HG03039 (cell line): Measurements from ENCODE around the gene GALNT12.

Source experiments
- ATAC-seq: cut with Tn5 transposase; IDR thresholded peaks from one replicate; pipeline ENCODE4 v1.9.1; 2021; ENCODE audit warnings: mild to moderate bottlenecking, moderate library complexity; ENCODE audit not compliant: unreplicated experiment

Gene GALNT12

DNA sequence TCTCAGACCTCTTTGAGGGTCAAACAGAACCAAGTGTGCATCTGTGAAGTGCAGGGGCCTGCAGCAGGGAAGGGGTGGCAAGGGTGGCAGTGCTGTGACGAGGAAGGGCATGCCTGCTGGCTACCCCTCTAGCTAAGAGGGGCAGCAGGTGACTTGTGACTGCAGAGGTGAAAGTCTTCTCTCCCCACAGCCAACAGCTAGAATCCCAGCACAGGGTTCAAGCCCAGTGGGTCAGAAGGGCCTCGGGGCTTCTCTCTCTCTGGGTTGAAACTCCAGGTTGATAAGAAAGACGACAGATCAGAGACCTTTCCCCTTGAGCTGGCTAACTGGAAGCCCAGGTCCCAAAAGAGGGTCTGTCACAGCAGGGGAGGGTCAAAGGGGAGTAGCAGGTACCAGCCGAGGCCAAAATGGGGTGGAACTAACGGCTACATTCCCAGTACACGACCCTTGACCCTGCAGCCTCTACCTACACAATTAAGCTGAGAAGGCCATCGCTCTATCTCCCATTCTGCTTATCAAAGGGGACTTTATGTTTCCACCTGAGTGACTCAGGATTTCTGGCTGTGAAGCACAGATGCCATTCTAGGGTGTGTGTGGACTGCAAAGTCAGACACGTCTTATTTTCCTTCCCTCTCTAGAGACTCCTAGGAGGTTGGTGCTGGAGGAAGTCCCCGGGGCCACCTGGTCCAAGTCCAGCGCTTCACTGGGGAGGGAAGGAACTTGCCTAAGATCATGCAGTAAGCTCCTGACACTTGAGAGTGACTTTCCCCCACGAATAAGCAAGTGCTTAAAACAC is 25.7 kb upstream of the GALNT12 start:
- ATAC-seq: no peak

DNA sequence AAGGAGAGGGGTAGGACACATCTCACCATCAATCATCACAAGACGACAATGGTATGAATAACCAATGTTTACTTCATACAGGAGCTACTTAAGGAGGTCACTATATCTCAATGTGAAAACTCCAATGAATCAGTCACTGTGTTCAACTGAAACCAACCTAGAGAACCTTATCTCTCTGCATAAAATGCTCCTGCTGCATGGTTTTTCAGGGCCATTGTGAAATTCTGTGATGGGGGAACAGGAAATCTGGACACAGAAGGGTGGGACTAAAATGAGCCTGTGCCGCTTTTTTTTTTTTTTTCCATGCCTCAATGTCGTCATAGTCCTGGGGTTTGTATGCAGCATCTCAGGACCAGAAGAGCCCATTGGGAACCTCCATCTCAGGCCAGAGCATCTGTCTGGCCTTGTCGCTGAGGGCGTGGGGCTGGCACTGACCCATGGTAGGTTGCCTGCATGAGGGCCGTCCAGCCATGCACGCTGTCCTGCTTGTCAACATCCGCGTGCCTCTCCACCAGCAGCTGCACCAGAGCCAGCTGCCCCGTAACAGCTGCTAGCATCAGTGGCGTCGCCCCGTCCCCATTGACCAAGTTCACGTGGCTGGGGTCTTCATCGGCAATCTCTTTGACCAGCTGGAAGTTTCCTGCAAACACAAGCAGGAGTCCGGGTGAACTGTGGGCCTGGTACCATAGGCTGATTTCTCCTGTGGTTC is 23.8 kb upstream of the GALNT12 start:
- ATAC-seq: no peak

DNA sequence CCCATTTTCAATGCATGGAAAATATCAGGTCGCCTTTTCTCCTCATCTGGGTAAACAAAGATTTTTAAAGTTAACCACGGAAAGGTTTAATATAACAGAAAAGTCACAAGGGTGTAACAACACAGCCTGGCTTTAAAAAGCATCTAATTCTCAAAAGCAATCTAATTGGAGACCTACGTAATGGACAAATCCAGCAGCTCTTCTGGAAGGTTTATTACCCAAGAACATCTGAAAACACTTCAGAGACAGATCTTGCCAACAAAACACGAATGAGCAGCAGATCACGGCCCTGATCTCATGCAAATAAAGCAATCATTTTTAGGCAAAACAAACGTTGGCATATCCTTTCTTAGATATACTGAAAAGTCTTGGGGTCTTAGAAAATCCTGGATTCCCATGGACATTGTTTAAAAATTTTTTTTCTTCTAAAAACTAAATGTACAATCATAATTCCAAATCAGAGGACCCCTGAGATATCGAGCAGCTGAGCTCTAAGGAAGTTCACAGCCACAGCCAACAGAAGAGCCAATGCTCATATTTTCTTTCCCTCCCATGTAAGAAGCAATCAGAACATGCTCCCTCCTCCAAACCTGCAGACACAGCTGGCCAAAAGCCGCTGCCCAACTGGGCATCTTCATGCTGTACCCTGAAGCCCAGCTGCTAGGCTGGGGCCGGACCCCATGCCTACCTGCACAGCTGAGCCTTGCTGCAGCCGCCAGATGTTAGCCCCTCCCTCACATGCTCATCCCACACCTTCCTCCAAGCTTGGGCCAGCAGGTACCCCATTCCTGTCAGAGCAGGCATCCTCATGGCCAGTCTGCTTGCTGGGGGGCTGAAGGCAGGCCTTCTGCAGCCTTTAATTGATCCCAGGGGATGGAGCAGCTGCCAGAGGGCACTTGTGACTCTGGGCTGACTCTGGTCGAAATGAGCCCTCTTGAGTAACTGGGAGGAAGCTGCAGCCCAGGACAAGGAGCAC is 22.4 kb upstream of the GALNT12 start:
- no peak for ATAC-seq

DNA sequence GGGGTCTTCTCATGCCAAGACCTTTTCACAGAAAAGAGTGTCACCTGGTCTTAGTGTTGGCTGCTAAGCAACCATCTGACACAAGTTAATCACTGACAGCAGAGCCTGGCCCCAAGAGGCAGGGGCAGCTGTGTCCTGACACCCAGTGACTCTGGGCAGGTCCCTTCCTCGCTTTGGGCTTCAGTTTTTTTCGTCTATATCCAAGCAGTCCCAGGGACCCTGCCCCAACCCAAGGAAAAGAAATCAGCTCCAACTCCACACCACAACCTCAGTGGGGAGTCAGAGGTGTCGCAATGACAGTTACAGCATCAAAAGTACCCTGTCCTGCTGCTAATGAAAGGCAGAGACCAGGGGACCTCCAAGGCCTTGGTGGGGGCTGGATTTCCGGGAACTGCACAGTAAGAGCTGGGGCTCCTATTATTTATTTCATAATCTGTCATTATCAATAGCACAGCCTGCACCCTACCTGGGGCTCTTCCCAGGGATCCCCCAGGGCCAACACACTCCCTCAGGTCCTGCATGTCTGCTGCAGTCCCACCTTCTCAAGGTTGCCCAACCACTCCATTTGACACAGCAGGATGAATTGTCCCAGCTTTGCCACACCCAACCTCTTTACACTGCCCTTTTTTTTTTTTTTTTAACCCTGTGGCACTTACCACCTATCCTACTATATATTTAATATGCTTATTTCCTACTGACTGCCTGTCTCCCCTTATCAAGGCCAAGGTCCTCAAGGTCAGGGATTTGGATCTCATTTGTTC is 20.5 kb upstream of the GALNT12 start:
- ATAC-seq: no peak

DNA sequence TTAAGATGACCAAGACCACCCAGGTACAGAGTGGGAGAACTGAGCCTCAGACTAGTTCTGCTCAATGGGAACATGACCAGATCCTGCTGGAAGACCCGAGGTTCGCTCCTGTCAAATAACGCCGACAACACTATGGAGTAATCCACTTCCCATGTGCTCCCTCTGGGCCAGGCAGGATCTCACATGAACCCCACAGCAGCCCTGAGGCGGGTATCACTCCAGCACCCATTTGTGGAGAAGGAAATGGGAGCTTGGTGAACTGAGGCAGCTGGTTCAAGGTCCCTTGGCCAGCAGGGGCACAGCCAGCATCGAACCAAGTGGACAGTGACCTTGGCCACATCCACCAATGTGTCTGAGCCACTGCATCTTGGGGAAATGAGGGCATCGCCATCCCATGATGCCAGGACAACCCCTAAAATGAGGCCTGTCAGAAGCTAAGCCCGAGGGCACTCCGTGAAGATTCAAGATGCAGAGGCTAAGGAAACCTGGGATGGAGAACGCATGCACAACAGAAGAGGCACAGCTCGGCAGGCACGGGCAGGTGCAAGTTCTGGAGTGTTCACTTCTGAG is 19.6 kb upstream of the GALNT12 start:
- ATAC-seq: no peak

DNA sequence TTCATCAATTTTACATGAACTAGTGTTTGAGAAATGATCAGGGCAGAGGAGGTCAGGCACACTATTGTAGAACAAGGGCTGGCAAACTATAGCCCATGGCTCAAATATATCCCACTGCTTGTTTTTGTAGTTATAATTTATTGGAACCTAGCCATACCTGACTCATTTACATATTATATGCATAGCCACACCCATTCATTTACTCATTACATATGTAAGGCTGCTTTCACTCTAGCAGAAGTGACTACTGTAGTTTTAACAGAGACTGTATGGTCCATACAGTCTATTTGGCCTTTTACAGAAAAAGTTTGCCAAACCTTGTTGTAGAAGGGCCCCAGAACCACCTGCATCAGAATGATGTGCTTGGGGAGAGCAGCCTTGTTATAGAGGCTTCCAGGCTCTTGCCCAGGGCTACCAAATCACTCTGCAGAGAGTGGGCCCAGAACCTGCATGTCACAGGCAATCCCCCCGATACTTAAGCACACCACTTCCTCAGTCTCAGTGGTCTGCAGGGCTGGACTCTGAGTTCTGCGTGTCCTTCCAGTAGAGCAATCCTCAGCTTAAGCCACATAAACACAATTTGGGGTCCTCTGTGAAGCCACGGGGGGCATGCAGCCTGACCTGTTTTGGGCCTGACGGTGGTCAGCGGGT is 17.9 kb upstream of the GALNT12 start:
- no peak for ATAC-seq

DNA sequence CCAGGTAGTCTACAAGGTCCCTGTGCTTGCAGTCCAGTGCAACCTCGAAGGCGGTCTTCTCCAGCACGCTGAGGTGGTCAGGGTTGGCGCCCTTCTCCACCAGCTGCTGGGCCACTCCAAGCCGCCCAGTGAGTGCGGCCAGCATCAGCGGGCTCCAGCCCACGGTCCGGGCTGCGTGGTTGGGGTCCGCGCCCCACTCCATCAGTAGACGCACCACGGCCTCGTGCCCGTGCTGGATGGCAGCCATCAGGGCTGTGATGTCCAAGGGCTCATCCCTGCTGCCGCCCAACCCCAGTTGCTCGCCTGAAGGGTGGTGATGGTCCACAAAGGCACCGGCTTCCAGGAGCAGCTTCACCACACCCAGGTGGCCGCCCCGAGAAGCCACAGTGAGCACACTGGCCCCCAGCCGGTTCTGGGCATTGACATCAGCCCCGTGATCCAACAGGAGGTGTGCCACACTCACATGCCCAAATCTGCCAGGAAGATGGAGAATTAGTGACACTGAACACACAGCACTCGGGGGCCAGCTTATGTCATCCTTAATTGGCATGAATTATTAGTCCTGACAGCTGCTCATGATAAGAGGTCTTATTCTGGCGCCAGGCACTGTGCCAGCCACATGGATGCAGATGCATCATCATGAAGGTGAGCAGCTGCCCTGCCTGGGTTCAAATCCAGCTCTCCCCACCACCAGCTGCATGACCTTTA is 17.2 kb upstream of the GALNT12 start:
- no peak for ATAC-seq

DNA sequence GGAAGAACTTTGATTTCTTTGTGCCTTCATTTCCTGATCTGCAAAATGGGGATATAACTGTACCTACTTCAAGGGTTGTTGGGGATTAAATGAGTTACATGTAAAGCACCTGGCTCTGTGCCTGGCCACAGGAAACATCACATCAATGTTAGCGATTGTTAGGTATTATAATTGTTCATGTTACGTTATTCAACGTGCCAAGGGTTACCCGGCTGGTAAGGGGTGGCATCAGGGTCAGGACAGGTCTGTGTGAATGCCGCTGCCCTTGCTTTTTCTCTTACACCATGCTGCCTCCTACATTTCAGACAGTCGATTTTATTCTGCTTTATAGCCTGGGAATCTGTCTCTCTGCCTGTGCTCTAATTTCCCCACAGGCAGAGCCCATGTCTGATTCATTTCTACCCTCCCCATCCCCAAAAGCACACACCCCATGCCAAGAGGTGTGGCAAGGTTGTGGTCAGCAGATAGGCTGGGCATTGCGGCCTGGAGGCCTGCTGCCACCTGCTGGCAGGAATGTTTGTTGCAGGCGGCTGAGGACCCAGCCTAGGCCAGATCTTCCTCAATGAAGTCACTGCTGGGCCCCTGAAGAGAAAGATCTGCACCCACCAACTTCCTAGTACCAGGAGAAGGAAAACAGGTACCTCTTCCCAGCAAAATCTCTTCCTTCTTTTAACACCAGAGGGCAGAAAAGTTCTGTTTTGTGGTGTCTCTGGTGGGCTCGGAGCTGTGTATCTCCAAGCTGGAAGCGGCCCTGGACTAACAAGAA is 16.4 kb upstream of the GALNT12 start:
- ATAC-seq: peak; percentile 50

DNA sequence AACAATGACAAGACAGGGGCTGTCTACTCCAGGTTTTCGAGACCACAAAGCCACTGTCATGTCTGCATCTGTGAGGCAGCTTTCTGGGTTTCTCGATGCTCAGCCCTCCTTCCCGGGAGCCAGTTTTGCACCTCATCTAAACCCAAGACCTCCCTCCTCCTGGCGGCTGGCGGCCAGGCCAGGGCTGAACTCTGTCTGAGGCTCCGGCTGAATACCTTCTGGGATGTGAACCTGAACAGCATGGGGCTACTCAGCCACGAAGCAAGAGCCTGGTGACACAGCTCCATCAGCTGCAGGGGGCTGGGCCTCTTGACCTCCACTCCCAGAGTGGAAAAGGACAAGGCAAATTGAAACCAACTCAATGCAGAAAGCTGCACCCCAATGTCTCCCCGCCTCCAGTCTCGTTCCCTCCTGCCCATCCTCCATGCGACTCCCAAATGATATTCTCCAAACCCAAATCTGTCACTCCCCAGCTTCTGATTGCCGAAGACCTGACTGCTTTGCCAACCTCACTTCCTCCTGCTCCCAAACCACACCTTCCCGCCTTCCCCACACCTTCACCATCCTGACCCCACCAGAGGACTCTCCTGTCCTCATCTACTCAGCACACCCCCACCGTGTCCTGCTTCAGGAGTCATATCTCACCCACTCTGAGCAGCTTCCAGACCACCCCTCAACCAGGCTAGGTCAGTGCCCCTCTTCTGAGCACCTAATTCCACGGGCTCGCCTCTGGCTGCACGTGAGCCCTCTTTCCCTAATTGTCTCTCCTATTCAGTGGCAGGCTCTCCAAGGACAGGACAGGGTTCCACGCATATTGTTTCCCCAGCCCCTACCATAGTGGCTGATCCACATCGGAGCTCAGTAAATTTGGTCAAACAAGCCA is 15.6 kb upstream of the GALNT12 start:
- ATAC-seq: no peak

DNA sequence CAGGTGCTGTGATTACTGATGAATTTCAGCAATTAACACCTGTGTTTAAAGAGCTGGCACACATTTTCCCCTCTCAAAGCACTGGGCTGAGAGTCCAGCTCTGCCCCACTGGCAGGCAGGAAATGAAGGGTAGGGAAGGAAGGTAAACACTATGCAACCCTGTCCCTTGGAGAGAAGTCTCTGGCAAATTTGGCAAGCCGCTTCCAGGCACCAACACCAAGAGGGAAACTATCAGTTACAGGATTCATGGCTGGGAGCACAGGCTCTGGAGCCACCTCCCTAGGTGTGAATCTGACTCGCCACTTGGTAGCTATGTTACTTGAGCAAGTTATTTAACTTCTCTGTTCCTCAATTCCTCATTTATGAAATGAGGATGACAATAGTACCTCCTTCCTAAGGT is 14.4 kb upstream of the GALNT12 start:
- no peak for ATAC-seq

DNA sequence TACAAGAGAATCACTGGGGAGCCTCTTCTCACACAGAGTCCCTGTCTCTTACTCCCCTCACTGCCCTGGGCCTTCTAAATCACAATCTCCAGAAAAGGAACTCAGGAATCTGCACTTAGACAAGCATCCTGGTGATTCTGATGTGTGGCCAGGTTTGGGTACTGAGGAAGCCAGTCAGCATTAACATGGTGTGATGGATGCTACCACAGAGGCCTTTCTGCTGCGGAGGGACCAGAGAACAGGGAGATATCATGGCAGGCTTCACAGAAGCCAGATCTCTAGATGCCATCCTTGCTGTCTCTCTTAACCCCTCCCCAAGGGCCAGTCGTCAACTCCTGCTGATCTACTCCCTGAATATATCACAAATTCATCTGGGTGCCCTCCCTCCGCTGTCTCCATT is 12.7 kb upstream of the GALNT12 start:
- no peak for ATAC-seq

DNA sequence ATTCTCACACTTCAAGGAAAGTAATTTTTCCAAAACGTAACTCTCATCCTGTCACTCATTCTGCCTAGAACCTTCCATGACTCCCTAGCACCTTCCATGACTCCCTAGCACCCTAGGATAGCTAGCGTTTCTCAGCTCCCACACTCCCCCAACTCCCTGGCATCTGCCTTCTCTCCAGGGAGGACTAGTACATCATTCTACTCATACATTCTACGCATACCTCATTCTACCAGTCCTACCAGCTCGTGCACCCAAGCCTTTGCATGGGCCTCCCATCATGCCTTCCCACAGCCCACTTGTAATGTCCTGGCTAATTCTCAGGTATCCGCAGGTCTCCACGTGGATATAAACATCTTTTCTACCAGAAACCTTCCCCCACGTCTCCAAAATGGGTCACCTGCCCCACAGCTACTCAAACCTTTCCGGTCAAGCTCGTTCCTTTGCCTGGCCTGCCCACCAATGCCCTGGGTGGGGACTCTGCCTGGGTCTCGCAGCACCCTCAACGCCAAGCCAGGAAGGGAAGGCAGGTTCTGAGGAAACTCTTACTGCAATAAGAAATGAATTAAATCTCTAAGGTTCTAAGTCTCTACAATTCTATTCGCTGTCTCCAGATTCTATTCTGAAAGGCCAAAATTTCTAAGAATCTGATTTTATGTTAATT is 12.0 kb upstream of the GALNT12 start:
- no peak for ATAC-seq

DNA sequence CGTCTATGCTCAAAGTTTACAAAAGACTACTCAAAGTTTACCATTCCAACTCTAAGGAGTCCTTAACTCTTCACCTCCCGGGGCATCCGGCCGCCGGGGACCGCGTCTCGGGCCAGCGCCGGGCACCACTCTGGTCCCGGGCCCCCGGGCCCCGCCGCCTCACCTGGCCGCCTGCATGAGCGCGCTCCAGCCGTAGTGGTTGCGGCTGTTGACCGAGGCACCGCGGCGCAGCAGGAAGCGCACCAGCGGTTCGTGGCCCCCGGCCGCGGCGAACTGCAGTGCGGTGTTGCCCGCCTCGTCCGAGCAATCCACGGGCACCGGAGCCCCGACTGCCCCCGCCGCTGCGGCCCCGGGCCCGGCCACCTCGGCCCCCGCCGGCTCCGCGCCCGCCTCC is 11.5 kb upstream of the GALNT12 start:
- peak; percentile 32 for ATAC-seq

DNA sequence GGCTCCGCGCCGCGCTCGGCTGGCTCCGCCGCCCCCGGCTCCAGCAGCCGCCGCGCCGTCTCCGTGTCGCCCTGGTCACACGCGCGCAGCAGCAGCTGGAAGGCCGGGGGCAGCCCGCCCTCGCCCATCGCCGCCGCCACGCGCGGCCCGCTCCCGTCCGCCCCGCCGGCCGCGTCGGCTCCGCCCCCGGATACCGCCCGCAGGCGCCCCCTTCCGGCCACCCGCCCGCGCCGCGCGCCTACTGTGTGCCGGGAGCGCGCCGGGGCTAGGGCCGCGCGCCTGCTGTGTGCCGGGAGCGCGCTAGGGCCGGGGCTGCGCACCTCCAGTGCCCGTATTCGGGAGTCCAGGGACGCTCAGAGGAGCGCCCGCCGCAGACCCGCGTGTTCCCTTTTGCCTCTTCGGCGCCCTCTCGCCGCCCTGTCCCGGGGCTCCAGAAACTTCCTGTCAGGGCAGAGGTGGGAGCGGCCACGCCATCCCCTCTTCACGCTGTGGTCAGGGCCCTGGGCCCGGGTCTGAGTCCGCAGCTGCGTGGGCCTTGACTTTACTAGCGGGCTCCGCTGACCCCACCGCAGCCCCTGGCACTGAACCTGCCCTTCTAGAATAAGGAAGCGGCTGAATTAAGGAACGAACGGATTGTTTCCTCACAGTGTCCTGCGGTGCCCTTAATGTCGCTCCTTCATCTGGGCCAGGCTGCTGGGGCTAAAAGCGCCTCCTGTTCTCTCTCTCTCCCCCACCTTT is 10.9 kb upstream of the GALNT12 start, which contains the start of gene ANKS6:
ANKS6 (minus strand) TSS at position 192 of the 738 bp plus-strand sequence; CDS start at position 128, 64 bp downstream.
- ATAC-seq: peak; percentile 74

DNA sequence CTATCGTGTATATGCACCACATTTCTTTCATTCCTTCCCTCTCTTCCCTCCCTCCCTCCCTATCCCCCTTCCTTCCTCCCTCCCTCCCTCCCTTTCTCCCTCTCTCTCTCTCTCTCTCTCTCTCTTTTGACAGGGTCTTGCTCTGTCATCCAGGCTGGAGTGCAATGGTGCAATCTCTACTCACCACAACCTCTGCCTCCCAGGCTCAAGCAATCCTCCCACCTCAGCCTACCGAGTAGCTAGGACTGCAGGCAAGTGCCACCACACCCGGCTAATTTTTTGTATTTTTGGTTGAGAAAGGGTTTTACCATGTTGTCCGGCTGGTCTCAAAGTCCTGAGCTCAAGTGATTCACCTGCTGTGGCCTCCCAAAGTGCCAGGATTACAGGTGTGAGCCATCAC is 10.0 kb upstream of the GALNT12 start:
- ATAC-seq: no peak

DNA sequence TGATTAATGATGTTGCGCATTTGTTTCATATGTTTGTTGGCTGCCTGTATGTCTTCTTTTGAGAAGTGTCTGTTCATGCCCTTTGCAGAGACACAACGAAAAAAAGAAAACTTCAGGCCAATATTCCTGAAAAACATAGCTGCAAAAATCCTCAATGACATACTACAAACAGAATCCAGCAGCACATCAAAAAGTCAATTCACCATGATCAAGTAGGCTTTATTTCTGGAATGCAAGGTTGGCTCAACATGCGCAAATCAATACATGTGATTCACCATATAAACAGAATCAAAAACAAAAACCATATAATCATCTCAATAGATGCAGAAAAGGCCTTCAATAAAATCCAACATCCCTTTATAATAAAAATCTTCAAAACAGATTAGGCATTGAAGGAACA is 9.2 kb upstream of the GALNT12 start:
- no peak for ATAC-seq
